NOMO-1 (cell line): ENCODE data around the gene GUCY2C.

ENCODE experiments used
- DNase-seq, 2 experiments: peaks; one replicate each; lab custom pipeline; 2025; ENCODE audit not compliant: unreplicated experiment in 2 of 2; lab: John Stamatoyannopoulos, UW

GUCY2C gene

GRCh38 chr12:14576896-14577295 lies 119.5 kb downstream of the GUCY2C start:
- DNase-seq = no peak

- no peak for DNase-seq
Observed at GRCh38 chr12:14575585-14575984, 120.8 kb downstream of the GUCY2C start.

- no peak for DNase-seq
Observed at GRCh38 chr12:14573118-14573517, 123.3 kb downstream of the GUCY2C start.

- DNase-seq = peak in 1 of 2 experiments; percentile 4
Observed at GRCh38 chr12:14572401-14572800, 124.0 kb downstream of the GUCY2C start.

- DNase-seq = no peak
Observed at GRCh38 chr12:14571779-14572178, 124.6 kb downstream of the GUCY2C start.

- DNase-seq = no peak
Observed at GRCh38 chr12:14570231-14570630, 126.2 kb downstream of the GUCY2C start.

GRCh38 chr12:14567351-14568162 lies 128.8 kb downstream of the GUCY2C start, which contains the start of gene PLBD1:
PLBD1 (minus strand) TSS chr12:14567883; CDS start chr12:14567696, 187 bp downstream.
- DNase-seq = peak; percentile 20 to 27

- no peak for DNase-seq
Observed at GRCh38 chr12:14564336-14564959, 132.0 kb downstream of the GUCY2C start.

GRCh38 chr12:14563046-14563445 lies 133.4 kb downstream of the GUCY2C start:
- no peak for DNase-seq
